GM18861 (cell line): ENCODE data around the gene ABCA4.
A peak's percentile ranks its signal among the peaks of the same experiment; 100 is the strongest.

Source experiments
- ATAC-seq: cut with Tn5 transposase; IDR thresholded peaks from one replicate; pipeline ENCODE4 v1.9.1; 2021; ENCODE audit not compliant: unreplicated experiment

The ABCA4 gene

GRCh38 chr1:94084547-94084946, 36.4 kb downstream of the ABCA4 start:
- no peak for ATAC-seq

GRCh38 chr1:94084085-94084484, 36.9 kb downstream of the ABCA4 start:
- no peak for ATAC-seq

- no peak for ATAC-seq
Measured at GRCh38 chr1:94083681-94084080, 37.3 kb downstream of the ABCA4 start.

GRCh38 chr1:94081566-94082344, 39.2 kb downstream of the ABCA4 start:
- ATAC-seq, result no peak

GRCh38 chr1:94079989-94080388, 41.0 kb downstream of the ABCA4 start:
- ATAC-seq, result no peak

- ATAC-seq, result no peak
Measured at GRCh38 chr1:94079080-94079940, 41.6 kb downstream of the ABCA4 start.

- ATAC-seq, result no peak
Measured at GRCh38 chr1:94072840-94073522, 48.0 kb downstream of the ABCA4 start.

GRCh38 chr1:94071976-94072375, 49.0 kb downstream of the ABCA4 start:
- no peak for ATAC-seq

GRCh38 chr1:94071391-94071790, 49.6 kb downstream of the ABCA4 start:
- ATAC-seq, result no peak

GRCh38 chr1:94070865-94071264, 50.1 kb downstream of the ABCA4 start:
- ATAC-seq, result no peak

GRCh38 chr1:94069919-94070285, 51.0 kb downstream of the ABCA4 start:
- no peak for ATAC-seq

- ATAC-seq, result no peak
Measured at GRCh38 chr1:94068999-94069918, 51.7 kb downstream of the ABCA4 start.

GRCh38 chr1:94068096-94068998, 52.6 kb downstream of the ABCA4 start:
- no peak for ATAC-seq

GRCh38 chr1:94067196-94067595, 53.8 kb downstream of the ABCA4 start:
- ATAC-seq, result no peak

- ATAC-seq, result no peak
Measured at GRCh38 chr1:94063379-94063778, 57.6 kb downstream of the ABCA4 start.

GRCh38 chr1:94061513-94062443, 59.2 kb downstream of the ABCA4 start:
- ATAC-seq, result peak; percentile 83

GRCh38 chr1:94060720-94061119, 60.2 kb downstream of the ABCA4 start:
- ATAC-seq, result no peak

- ATAC-seq, result no peak
Measured at GRCh38 chr1:94058766-94059165, 62.2 kb downstream of the ABCA4 start.
